GM12878 (cell line): Measurements from ENCODE around the gene UBE2E1.

Experiments
- BHLHE40 ChIP-seq, 2 experiments: fragments of 450-650 bp in 1 of 2; IDR thresholded peaks; 2 replicates each; pipeline ENCODE4 v1.6.1; 2011 to 2017; ENCODE audit warnings: low read depth in 2 of 2, borderline replicate concordance in 1 of 2, improper control_type of control experiment in 1 of 2, low read length in 1 of 2, mild to moderate bottlenecking in 1 of 2
- CEBPB ChIP-seq, 2 experiments: fragments of 150-350 bp in 1 of 2; IDR thresholded peaks; 2 replicates each; pipeline ENCODE4 v1.6.1; 2012 to 2014; ENCODE audit warnings: low read depth in 2 of 2, low read length in 2 of 2, borderline replicate concordance in 1 of 2, inconsistent platforms in 1 of 2
- CHD4 ChIP-seq: fragments of 200-600 bp; sonication (generic); IDR thresholded peaks from 2 replicates; pipeline ENCODE4 v1.6.1; 2016; ENCODE audit warnings: mild to moderate bottlenecking
- CTCF ChIP-seq, 3 experiments: IDR thresholded peaks in 2 of 3; conservative IDR thresholded peaks in 1 of 3; 2 replicates each; pipeline ENCODE4 v1.5.1; 2011; ENCODE audit warnings: low read depth in 3 of 3, low read length in 3 of 3, mild to moderate bottlenecking in 3 of 3, control low read depth in 2 of 3, moderate library complexity in 2 of 3, inconsistent platforms in 1 of 3, mixed read lengths in 1 of 3; ENCODE audit not compliant: control insufficient read depth in 2 of 3, insufficient read depth in 1 of 3; ENCODE audit errors: extremely low read depth in 1 of 3
- FOXK2 ChIP-seq: fragments of 450-650 bp; IDR thresholded peaks from 2 replicates; pipeline ENCODE4 v1.6.1; 2017; ENCODE audit warnings: mild to moderate bottlenecking, moderate library complexity
- JUND ChIP-seq: IDR thresholded peaks from 2 replicates; pipeline ENCODE4 v1.6.1; 2012; ENCODE audit warnings: low read depth, mild to moderate bottlenecking, low read length, improper control_type of control experiment, moderate library complexity
- POLR2A ChIP-seq: IDR thresholded peaks from 2 replicates; pipeline ENCODE4 v1.6.1; 2011; ENCODE audit warnings: low read depth, mild to moderate bottlenecking, low read length
- RAD21 ChIP-seq: IDR thresholded peaks from 2 replicates; pipeline ENCODE4 v1.6.1; 2011; ENCODE audit warnings: mild to moderate bottlenecking, low read depth, low read length, moderate library complexity; ENCODE audit not compliant: insufficient read depth
- RBBP5 ChIP-seq: fragments of 200-600 bp; sonication (generic); conservative IDR thresholded peaks from 2 replicates; pipeline ENCODE4 v1.6.1; 2016
- REST ChIP-seq: IDR thresholded peaks from 2 replicates; pipeline ENCODE4 v1.6.1; 2012; ENCODE audit warnings: mild to moderate bottlenecking, low read depth, low read length
- SMC3 ChIP-seq: IDR thresholded peaks from 2 replicates; pipeline ENCODE4 v1.6.1; 2011; ENCODE audit warnings: low read length, improper control_type of control experiment, borderline replicate concordance
- ZBED1 ChIP-seq: IDR thresholded peaks from 2 replicates; pipeline ENCODE4 v1.6.1; 2016; ENCODE audit warnings: borderline replicate concordance
- TF ChIP-seq, protein P1 (sequence below): fragments of 450-650 bp; IDR thresholded peaks from 2 replicates; pipeline ENCODE4 v1.6.1; 2017; ENCODE audit warnings: borderline replicate concordance

GRCh38 chr3:23825802-23826201 is 20.0 kb downstream of the UBE2E1 start:
- no peak for TF ChIP-seq ZBED1
- no peak for TF ChIP-seq FOXK2
- no peak for TF ChIP-seq CTCF (IDR thresholded peaks at IDR 0.05 in 2 of 3, conservative IDR thresholded peaks at IDR 0.05 in 1 of 3; ENCODE audit: control insufficient read depth in 2 of 3, extremely low read depth in 1 of 3, insufficient read depth in 1 of 3, low read depth in 3 of 3, low read length in 3 of 3)
- no peak for TF ChIP-seq RBBP5
- TF ChIP-seq REST = no peak
- no peak for TF ChIP-seq RAD21
- TF ChIP-seq SMC3 = no peak
- TF ChIP-seq POLR2A = no peak
- no peak for TF ChIP-seq CHD4
- TF ChIP-seq, protein P1, sequence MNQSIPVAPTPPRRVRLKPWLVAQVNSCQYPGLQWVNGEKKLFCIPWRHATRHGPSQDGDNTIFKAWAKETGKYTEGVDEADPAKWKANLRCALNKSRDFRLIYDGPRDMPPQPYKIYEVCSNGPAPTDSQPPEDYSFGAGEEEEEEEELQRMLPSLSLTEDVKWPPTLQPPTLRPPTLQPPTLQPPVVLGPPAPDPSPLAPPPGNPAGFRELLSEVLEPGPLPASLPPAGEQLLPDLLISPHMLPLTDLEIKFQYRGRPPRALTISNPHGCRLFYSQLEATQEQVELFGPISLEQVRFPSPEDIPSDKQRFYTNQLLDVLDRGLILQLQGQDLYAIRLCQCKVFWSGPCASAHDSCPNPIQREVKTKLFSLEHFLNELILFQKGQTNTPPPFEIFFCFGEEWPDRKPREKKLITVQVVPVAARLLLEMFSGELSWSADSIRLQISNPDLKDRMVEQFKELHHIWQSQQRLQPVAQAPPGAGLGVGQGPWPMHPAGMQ = no peak
- TF ChIP-seq CEBPB (IDR thresholded peaks at IDR 0.05; ENCODE audit: borderline replicate concordance in 1 of 2, low read depth in 2 of 2, low read length in 2 of 2) = no peak
- TF ChIP-seq JUND = no peak
- no peak for TF ChIP-seq BHLHE40 (IDR thresholded peaks at IDR 0.05; ENCODE audit: borderline replicate concordance in 1 of 2, low read depth in 2 of 2, low read length in 1 of 2)
